Measurements from ENCODE around the gene PSME1. TPM values are rescaled to one million over a fixed set of nuclear protein-coding genes. Genes with fewer than 3 reads are reported as not detected.

Gene PSME1
- total and polyA plus RNA-seq, 7 donors: 49.2 to 122 (median 92.6) TPM

- peak; percentile 81 to 86 (median 84) for ATAC-seq
- peak within 1 kb of the TSS; percentile 97 for H3K4me3 ChIP-seq
- H3K4me1 ChIP-seq: peaks cover 42% of the 10 kb centered on the region
- no peaks in the 10 kb centered on the region for H3K27me3 ChIP-seq (ENCODE audit: insufficient read depth in 3 of 3, low read length in 2 of 3)
- 0 to 1% (median 0%) methylated on average over 17 to 25 of the region's 25 CpGs for WGBS, 3 donors
- TF ChIP-seq CTCF (IDR thresholded peaks at IDR 0.05): no peak
- peak; percentile 95 to 96 for DNase-seq
- peaks cover 0 to 47% of the 10 kb centered on the region in 2 donors for H3K36me3 ChIP-seq (ENCODE audit: insufficient read depth in 1 of 2, low read depth in 1 of 2)
- H3K9me3 ChIP-seq: no peaks in the 10 kb centered on the region
- intact Hi-C loops (cut with DNase I): loop anchor here (5.0 kb wide), 1 partner anchor 34 kb away; the partner anchor contains the start of genes DCAF11 (in 2 of the 2) and NRL (in 2 of the 2)
- H3K27ac ChIP-seq: peak within 1 kb of the TSS; percentile 86
These were observed 10.5 kb downstream of the PSME1 start, which contains the start of gene PSME2 for GRCh38 chr14:24146453-24146977. TSS of gene PSME2 (minus strand) at chr14:24146610. CDS start at chr14:24146581, 29 bp downstream.

- ATAC-seq: peak; percentile 92 to 95 (median 94)
- H3K27me3 ChIP-seq (ENCODE audit: insufficient read depth in 3 of 3, low read length in 2 of 3): no peaks in the 10 kb centered on the region
- intact Hi-C loops (cut with DNase I): loop anchor here (5.0 kb wide), 1 partner anchor 35 kb away; the partner anchor contains the start of genes DCAF11 (in 2 of the 2) and NRL (in 2 of the 2)
- peak within 1 kb of the TSS; percentile 86 for H3K27ac ChIP-seq
- 1% methylated on average over 39 to 57 of the region's 57 CpGs for WGBS, 3 donors
- no peaks in the 10 kb centered on the region for H3K9me3 ChIP-seq
- peak within 1 kb of the TSS; percentile 97 for H3K4me3 ChIP-seq
- peak; percentile 98 to 99 for DNase-seq
- peaks cover 0 to 54% of the 10 kb centered on the region in 2 donors for H3K36me3 ChIP-seq (ENCODE audit: insufficient read depth in 1 of 2, low read depth in 1 of 2)
- peaks cover 39% of the 10 kb centered on the region for H3K4me1 ChIP-seq
- no peak for TF ChIP-seq CTCF (IDR thresholded peaks at IDR 0.05)
These were observed 11.2 kb downstream of the PSME1 start, which contains the start of gene RNF31 for GRCh38 chr14:24146978-24147760. TSS of gene RNF31 (plus strand) at chr14:24147498. CDS start at chr14:24147699, 201 bp downstream.

- peaks cover 0 to 61% of the 10 kb centered on the region in 2 donors for H3K36me3 ChIP-seq (ENCODE audit: insufficient read depth in 1 of 2, low read depth in 1 of 2)
- intact Hi-C loops (cut with DNase I): loop anchor here (5.0 kb wide), 1 partner anchor 36 kb away; the partner anchor contains the start of genes DCAF11 (in 2 of the 2) and NRL (in 2 of the 2)
- TF ChIP-seq CTCF (IDR thresholded peaks at IDR 0.05): no peak
- no peaks in the 10 kb centered on the region for H3K9me3 ChIP-seq
- H3K4me3 ChIP-seq: peak overlapping the region; percentile 97
- no peaks in the 10 kb centered on the region for H3K27me3 ChIP-seq (ENCODE audit: insufficient read depth in 3 of 3, low read length in 2 of 3)
- H3K4me1 ChIP-seq: peaks cover 32% of the 10 kb centered on the region
- DNase-seq: no peak
- peak overlapping the region; percentile 86 for H3K27ac ChIP-seq
- ATAC-seq: no peak
- WGBS, 3 donors: 3 to 6% (median 4%) methylated on average over 21 to 29 of the region's 29 CpGs
These were observed 11.9 kb downstream of the PSME1 start for GRCh38 chr14:24147761-24148428.

DNA sequence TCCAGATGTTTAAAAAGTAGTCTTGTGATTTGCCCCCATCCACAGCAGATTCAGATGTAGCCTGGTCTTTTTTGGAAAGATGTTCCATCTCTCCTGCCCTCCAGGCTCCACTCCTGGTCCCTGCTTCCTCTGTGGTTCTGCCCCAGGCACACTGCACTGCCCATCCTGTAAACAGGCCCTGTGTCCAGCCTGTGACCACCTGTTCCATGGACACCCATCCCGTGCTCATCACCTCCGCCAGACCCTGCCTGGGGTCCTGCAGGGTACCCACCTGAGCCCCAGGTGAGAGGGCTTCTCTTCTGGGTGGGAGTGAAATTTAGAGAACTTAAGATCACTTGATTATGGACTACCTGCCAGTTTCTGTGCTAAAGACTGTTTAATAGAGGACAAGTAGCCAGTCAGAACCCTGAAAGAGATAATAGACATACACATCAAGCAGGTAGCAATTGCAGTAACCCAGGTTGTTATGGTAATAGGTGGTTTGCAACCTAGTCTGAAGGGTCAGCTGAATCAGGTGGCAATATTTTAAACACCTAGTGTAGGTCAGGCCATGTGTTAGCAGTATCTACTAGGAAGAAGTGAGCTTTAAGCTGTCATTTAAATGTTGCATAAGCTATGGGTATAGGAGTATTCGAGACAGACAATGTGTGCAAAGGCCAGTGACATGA, 13.4 kb downstream of the PSME1 start:
- Histone ChIP-seq H3K36me3 (ENCODE audit: insufficient read depth in 1 of 2, low read depth in 1 of 2) (peaks cover 0 to 64% of the 10 kb centered on the region in 2 donors), H3K27ac (no peak overlapping the region), H3K4me1 (peaks cover 18% of the 10 kb centered on the region), H3K27me3 (ENCODE audit: insufficient read depth in 3 of 3, low read length in 2 of 3) (no peaks in the 10 kb centered on the region), H3K9me3 (no peaks in the 10 kb centered on the region), H3K4me3 (no peak overlapping the region)
- ATAC-seq (no peak), DNase-seq (no peak)
- intact Hi-C loops (cut with DNase I): loop anchor here (5.0 kb wide), 1 partner anchor 37 kb away; the partner anchor contains the start of genes DCAF11 (in 2 of the 2) and NRL (in 2 of the 2)
- WGBS, 3 donors: 89 to 95% (median 90%) methylated on average over 3 of the region's 3 CpGs
- no peak for TF ChIP-seq CTCF (IDR thresholded peaks at IDR 0.05)

Data from psoas muscle (tissue), 8 donors.